Duodenal mucosa (tissue), 2 donors: ENCODE measurements around the gene IGSF21.

Experiments used
- H3K27ac ChIP-seq: one replicate; pipeline ENCODE4 v1.7.0; 2013; ENCODE audit warnings: low read depth, low read length
- H3K27me3 ChIP-seq, 2 donors: one replicate each; pipeline ENCODE4 v1.7.0; 2013; ENCODE audit warnings: low read length in 2 of 2, control low read depth in 1 of 2; ENCODE audit not compliant: insufficient read depth in 2 of 2, control insufficient read depth in 1 of 2
- H3K36me3 ChIP-seq, 2 donors: one replicate each; pipeline ENCODE4 v1.7.0; 2013; ENCODE audit warnings: low read length in 2 of 2, control low read depth in 1 of 2; ENCODE audit not compliant: insufficient read depth in 2 of 2, control insufficient read depth in 1 of 2
- H3K4me1 ChIP-seq, 2 donors: one replicate each; pipeline ENCODE4 v1.7.0; 2013; ENCODE audit warnings: low read length in 2 of 2, control low read depth in 1 of 2; ENCODE audit not compliant: insufficient read depth in 2 of 2, control insufficient read depth in 1 of 2
- H3K4me3 ChIP-seq, 2 donors: one replicate each; pipeline ENCODE4 v1.7.0; 2013; ENCODE audit warnings: low read length in 2 of 2, low read depth in 1 of 2
- H3K9ac ChIP-seq, 2 donors: one replicate each; pipeline ENCODE4 v1.7.0; 2013; ENCODE audit warnings: low read length in 2 of 2, low read depth in 1 of 2
- H3K9me3 ChIP-seq, 2 donors: one replicate each; pipeline ENCODE4 v1.7.0; 2013; ENCODE audit warnings: low read length in 2 of 2, control low read depth in 1 of 2; ENCODE audit not compliant: control insufficient read depth in 1 of 2

The IGSF21 gene

GRCh38 chr1:18093646-18094045, 14.0 kb upstream of the IGSF21 start:
- Histone ChIP-seq H3K27ac (no peak overlapping the region), H3K9me3 (no peaks in the 10 kb centered on the region), H3K27me3 (peaks cover 6 to 7% of the 10 kb centered on the region in 2 donors)

GRCh38 chr1:18094096-18094495, 13.5 kb upstream of the IGSF21 start:
- Histone ChIP-seq H3K36me3 (no peaks in the 10 kb centered on the region), H3K4me1 (no peaks in the 10 kb centered on the region), H3K27me3 (peaks cover 11% of the 10 kb centered on the region in 2 donors), H3K4me3 (no peak overlapping the region), H3K27ac (no peak overlapping the region), H3K9ac (no peak overlapping the region), H3K9me3 (no peaks in the 10 kb centered on the region)

More at GRCh38 chr1:18093646-18094045, 14.0 kb upstream of the IGSF21 start:
- Histone ChIP-seq H3K36me3 (no peaks in the 10 kb centered on the region), H3K4me1 (no peaks in the 10 kb centered on the region), H3K9ac (no peak overlapping the region), H3K4me3 (no peak overlapping the region)

GRCh38 chr1:18097206-18097605, 10.4 kb upstream of the IGSF21 start:
- H3K9me3 ChIP-seq = no peaks in the 10 kb centered on the region
- H3K36me3 ChIP-seq = no peaks in the 10 kb centered on the region
- H3K4me1 ChIP-seq = no peaks in the 10 kb centered on the region
- no peak overlapping the region for H3K27ac ChIP-seq
- no peak overlapping the region for H3K4me3 ChIP-seq
- H3K27me3 ChIP-seq = peaks cover 10 to 11% of the 10 kb centered on the region in 2 donors
- no peak overlapping the region for H3K9ac ChIP-seq

GRCh38 chr1:18099026-18099425, 8.6 kb upstream of the IGSF21 start:
- no peaks in the 10 kb centered on the region for H3K36me3 ChIP-seq
- no peak overlapping the region for H3K9ac ChIP-seq
- no peaks in the 10 kb centered on the region for H3K4me1 ChIP-seq
- H3K4me3 ChIP-seq = no peak overlapping the region
- H3K27me3 ChIP-seq = peaks cover 13 to 14% of the 10 kb centered on the region in 2 donors
- no peak overlapping the region for H3K27ac ChIP-seq
- no peaks in the 10 kb centered on the region for H3K9me3 ChIP-seq

GRCh38 chr1:18100060-18100459, 7.5 kb upstream of the IGSF21 start:
- Histone ChIP-seq H3K36me3 (no peaks in the 10 kb centered on the region), H3K27ac (no peak overlapping the region), H3K9me3 (no peaks in the 10 kb centered on the region), H3K4me1 (no peaks in the 10 kb centered on the region), H3K27me3 (peaks cover 16 to 18% of the 10 kb centered on the region in 2 donors), H3K9ac (no peak overlapping the region), H3K4me3 (no peak overlapping the region)

GRCh38 chr1:18100491-18101063, 7.0 kb upstream of the IGSF21 start:
- no peaks in the 10 kb centered on the region for H3K36me3 ChIP-seq
- peaks cover 16 to 24% of the 10 kb centered on the region in 2 donors for H3K27me3 ChIP-seq
- H3K9me3 ChIP-seq = no peaks in the 10 kb centered on the region
- H3K27ac ChIP-seq = no peak overlapping the region
- no peaks in the 10 kb centered on the region for H3K4me1 ChIP-seq
- H3K9ac ChIP-seq = no peak overlapping the region
- H3K4me3 ChIP-seq = no peak overlapping the region

GRCh38 chr1:18101508-18101907, 6.1 kb upstream of the IGSF21 start:
- Histone ChIP-seq H3K9ac (no peak overlapping the region), H3K36me3 (no peaks in the 10 kb centered on the region), H3K4me1 (no peaks in the 10 kb centered on the region), H3K4me3 (no peak overlapping the region), H3K9me3 (no peaks in the 10 kb centered on the region), H3K27ac (no peak overlapping the region), H3K27me3 (peaks cover 23 to 31% of the 10 kb centered on the region in 2 donors)

GRCh38 chr1:18103788-18104421, 3.7 kb upstream of the IGSF21 start:
- Histone ChIP-seq H3K36me3 (no peaks in the 10 kb centered on the region), H3K9ac (no peak overlapping the region), H3K27me3 (peaks cover 32 to 47% of the 10 kb centered on the region in 2 donors), H3K4me3 (no peak overlapping the region), H3K4me1 (no peaks in the 10 kb centered on the region), H3K27ac (no peak overlapping the region), H3K9me3 (no peaks in the 10 kb centered on the region)

- no peak overlapping the region for H3K4me3 ChIP-seq
- no peaks in the 10 kb centered on the region for H3K36me3 ChIP-seq
- H3K27me3 ChIP-seq = peaks cover 38 to 49% of the 10 kb centered on the region in 2 donors
- no peaks in the 10 kb centered on the region for H3K4me1 ChIP-seq
- H3K9me3 ChIP-seq = no peaks in the 10 kb centered on the region
- H3K9ac ChIP-seq = no peak overlapping the region
- no peak overlapping the region for H3K27ac ChIP-seq
These were observed 3.0 kb upstream of the IGSF21 start for GRCh38 chr1:18104546-18105100.

- Histone ChIP-seq H3K27me3 (peaks cover 42 to 53% of the 10 kb centered on the region in 2 donors), H3K4me1 (no peaks in the 10 kb centered on the region), H3K9ac (no peak overlapping the region)
These were observed 2.4 kb upstream of the IGSF21 start for GRCh38 chr1:18105196-18105595.

More at GRCh38 chr1:18105196-18105595, 2.4 kb upstream of the IGSF21 start:
- H3K36me3 ChIP-seq = no peaks in the 10 kb centered on the region
- no peak overlapping the region for H3K27ac ChIP-seq
- H3K9me3 ChIP-seq = no peaks in the 10 kb centered on the region
- no peak overlapping the region for H3K4me3 ChIP-seq
